GOT3 (cell line): ENCODE results near the gene TMEM132D.

Experiments
- DNase-seq: peaks from one replicate; lab custom pipeline; 2025; ENCODE audit warnings: mixed read lengths; lab: John Stamatoyannopoulos, UW

The TMEM132D gene

GRCh38 chr12:129723260-129723659 is 180.6 kb downstream of the TMEM132D start:
- DNase-seq = no peak

DNA sequence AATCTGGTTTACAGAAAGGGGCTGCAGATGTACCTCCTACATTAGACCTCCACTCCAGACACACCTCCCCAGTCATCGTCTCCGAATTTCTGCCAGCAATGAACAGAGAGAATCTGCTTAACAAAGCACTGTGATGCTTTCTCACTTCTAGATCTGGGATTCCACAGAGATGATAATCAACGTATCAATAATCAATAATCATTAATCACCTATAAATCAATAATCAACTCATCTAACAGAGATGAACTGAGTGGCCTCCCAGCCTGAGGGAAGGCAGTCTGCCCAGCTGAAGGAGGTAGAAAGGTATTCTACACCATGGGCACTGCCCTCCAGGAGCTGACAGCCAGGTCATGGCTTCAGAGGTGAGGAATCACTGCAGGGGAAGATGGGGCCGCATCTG is 183.2 kb downstream of the TMEM132D start:
- no peak for DNase-seq

- DNase-seq = no peak
These were observed 184.4 kb downstream of the TMEM132D start for GRCh38 chr12:129719416-129719815.

DNA sequence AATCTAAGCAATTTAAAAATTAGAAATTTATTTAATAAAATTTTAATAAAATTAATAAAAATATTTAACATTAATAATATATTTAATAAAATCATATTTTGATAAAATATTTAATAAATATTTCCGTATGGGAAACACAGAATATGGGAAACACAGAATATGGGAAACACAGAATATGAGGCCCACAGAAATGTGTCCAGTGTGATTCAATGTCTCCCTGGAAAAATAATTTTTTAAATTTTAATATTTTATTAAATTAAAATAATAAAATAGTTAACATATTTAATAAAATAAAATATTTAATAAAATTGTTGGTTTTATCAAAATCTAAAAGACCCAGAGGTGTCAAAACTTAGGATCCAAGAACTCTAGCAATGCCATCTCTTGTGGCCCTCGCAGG is 186.4 kb downstream of the TMEM132D start:
- no peak for DNase-seq

DNA sequence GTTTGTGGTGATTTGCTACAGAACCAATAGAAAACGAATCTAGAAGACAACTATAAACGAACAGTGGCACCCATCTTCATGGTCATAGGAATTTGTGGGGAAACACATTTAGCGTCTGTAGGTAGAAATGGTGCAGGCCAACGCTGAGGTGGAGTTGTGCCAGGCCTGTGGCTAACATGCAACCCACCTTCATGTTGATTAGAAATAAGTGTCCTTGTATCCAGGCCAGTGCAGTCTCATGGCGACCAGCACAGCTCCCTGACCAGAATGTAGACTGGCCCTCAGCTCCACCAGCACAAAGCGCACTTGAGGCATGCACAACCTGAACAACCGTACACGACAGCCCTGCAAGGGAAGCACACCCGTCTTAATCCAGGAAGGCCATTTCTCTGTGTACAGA is 187.0 kb downstream of the TMEM132D start:
- DNase-seq = no peak

DNA sequence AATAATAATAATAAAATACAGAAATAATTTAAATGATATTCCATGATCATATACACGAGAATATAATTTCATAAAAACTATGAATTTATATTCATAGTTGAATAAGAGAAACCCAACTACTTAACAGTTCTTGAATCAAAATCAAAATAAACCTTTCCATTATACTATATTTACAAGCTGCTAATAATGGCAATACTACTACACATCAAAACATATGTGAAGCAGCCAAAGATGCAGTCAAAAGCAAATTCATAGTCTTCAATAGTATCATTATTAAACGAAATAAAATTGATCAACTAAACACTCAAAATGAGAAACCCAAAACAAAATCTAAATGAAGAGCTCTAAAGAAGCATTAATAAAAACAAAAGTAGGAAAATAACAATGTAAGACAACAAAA is 197.1 kb downstream of the TMEM132D start:
- DNase-seq = no peak

DNA sequence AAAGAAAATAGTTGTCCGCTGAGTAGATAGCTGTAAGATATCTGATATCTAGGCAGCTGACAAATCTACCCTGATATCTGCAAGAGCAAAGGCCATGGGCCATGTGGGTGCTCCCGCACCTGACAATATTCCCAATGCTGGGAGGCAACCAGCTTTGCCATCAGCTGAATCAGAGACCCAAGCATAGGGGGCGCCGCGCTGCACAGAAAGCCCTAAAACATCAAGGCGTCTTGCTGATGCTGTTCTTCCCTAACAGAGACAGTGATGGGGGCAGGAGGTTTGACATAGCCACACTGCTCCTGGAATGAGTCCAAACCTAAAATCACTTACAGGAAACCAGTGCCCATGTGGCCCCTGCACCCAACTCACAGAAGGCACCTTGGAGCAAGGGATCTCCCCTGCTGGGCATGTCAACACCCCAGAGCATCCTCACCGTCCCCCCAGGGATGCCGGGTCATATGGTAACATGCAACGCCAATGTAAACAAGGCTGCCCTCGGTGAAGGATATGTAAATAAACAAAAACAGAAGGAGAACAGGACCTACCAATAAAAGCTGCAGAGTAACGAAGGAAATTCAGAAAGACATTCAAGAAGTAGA is 199.5 kb downstream of the TMEM132D start:
- DNase-seq = no peak

- DNase-seq = no peak
These were observed 202.2 kb downstream of the TMEM132D start for GRCh38 chr12:129701631-129702101.

- DNase-seq = no peak
These were observed 203.8 kb downstream of the TMEM132D start for GRCh38 chr12:129700036-129700435.

- no peak for DNase-seq
These were observed 206.9 kb downstream of the TMEM132D start for GRCh38 chr12:129696926-129697325.

DNA sequence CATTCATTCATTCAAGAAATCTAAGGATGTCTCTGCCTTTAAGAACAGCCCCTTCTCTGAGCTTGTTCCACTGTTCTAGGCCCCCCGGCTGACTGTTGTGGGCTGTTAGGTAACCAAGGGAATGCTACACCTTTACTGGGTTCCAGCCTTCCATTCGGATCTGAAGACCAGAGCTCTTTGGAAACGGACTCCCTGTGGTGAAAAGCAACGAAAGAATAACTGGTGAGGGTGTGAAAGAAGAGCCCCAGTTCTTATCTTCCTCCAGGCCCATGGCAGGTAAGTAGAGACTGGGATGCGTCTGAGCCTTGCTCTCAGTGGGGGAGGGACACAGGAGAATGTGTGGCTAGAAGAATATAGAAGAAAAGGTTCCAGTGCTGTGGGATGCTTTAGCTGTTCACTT is 207.4 kb downstream of the TMEM132D start:
- no peak for DNase-seq

DNA sequence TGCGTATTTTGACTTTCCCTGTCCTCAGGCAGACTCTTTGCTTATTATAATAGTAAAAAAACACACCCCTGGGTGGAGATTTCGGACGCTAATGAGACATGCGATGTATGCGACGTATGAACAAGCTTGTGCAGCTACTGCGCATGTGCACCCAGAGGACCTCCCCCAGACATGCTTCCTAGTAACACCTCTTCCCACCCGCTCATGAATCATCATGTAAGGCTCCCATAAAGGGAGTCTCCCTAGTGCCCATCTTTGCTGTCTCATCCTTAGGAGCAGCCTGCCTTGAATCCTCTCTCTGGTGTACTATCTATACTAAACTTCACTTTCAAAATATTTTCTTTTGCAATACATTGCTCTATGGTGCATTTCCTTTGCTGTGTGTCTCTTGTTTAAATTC is 210.1 kb downstream of the TMEM132D start:
- DNase-seq = no peak

GRCh38 chr12:129687731-129688130 is 216.1 kb downstream of the TMEM132D start:
- DNase-seq = no peak

GRCh38 chr12:129681830-129682229 is 222.0 kb downstream of the TMEM132D start:
- no peak for DNase-seq

GRCh38 chr12:129681151-129681550 is 222.7 kb downstream of the TMEM132D start:
- no peak for DNase-seq

DNA sequence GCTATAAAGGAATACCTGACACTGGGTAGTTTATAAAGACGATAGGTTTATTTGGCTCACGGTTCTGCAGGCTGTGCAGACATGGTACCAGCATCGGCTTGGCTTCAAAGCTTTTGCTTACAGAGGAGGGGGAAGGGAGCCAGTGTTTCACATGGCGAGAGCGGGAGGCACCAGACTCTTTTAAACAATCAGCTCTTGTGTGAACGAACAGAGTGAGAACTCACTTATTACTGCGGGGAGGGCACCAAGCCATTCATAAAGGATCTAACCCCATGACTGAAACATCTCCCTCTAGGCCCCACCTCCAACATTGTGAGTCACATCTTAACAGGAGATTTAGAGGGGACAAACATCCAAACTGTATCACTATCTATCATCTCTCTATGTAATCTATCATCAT is 227.4 kb downstream of the TMEM132D start:
- DNase-seq = no peak

DNA sequence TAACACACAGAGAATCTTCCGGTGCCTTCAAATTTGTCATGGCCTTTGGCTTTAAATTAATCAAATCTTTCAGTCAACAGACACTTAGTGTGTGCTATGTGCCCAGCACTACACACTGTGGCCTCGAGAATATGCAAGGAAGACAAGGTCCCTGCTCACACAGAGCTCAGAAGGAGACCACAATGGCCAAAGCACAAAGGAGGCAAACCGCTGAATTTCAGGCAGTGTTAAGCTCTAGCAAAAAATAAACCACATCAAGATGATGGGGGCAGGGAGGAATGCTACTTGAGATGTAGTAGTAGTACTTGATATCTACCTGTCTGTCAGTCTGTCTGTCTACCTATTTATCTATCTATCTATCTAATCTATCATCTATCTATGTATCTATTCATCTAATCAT is 227.9 kb downstream of the TMEM132D start:
- DNase-seq = no peak

DNA sequence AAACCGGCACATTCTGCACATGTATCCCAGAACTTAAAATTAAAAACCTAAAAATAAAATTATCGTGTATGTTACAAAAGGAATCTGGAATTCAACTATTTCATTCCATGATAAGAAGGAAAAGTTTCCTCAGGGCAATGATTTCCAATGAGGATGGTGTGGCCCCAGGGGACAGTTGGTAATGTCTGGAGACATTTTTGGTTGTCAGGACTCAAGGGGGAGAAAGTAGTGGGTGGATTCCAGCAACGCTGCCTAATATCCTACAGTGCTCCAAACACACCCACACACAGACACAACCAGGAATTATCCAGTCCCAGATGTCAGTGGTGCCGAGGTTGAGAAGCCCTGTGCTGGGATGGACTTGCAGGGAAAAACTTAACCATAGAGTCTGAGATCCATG is 228.3 kb downstream of the TMEM132D start:
- no peak for DNase-seq

- no peak for DNase-seq
These were observed 230.0 kb downstream of the TMEM132D start for GRCh38 chr12:129673806-129674205.

GRCh38 chr12:129672110-129672509 is 231.7 kb downstream of the TMEM132D start:
- DNase-seq = no peak

DNA sequence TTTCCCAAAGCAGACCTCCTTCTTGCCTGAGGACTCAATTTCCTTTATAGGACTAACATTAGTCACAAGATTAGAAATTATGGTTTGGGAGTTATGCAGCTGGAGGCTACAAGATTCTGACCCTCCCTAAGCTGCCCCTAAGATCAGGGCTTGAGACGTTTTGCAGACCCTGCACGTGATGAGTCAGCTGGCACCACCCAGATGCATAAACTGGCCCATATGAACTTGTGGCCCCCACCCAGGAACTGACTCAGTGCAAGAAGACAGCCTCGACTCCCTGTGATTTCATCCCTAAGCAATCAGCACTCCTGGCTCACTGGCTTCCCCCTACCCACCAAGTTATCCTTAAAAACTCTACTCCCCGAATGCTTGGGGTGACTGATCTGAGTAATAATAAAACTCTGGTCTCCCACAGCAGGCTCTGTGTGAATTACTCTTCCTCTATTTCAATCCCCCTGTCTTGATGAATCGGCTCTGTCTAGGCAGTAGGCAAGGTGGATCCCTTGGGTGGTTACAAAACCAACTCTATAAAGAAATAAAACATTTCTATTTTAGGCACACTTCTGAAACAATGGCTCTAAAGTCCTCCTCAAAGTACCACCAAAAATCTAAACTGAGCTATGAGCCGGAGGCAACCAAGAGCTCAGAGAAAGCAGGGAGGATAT is 233.4 kb downstream of the TMEM132D start:
- no peak for DNase-seq

DNA sequence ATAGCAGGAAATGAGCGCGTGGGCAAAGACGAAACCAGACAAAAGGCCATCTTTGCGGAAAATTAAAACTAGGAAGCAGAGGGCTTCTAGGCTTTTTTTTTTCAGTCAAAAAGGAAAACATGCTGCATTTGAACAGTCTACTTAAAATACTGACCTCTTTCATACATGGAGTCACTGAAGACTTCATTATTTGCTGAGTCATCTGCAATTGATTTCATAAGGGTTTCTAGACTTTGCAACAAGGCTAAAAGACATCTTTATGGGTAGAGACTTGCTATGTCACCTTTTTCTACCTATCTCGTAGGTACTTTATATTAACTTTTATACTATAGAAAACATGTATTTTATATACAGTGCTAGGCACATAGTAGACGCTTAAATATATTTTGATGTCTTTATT is 238.4 kb downstream of the TMEM132D start:
- no peak for DNase-seq

- no peak for DNase-seq
These were observed 241.6 kb downstream of the TMEM132D start for GRCh38 chr12:129662234-129662633.

- no peak for DNase-seq
These were observed 242.9 kb downstream of the TMEM132D start for GRCh38 chr12:129660946-129661345.
